GM12878 (cell line): ENCODE measurements around the gene MYCBPAP. TPM values are rescaled to one million over a fixed set of nuclear protein-coding genes. Genes with fewer than 3 reads are reported as not detected.

Experiments used
- ATAC-seq: fragments of 200-7000 bp; cut with Tn5 transposase; 3 replicates; pipeline ENCODE4 v1.9.1; 2020; ENCODE audit warnings: mild to moderate bottlenecking, moderate library complexity
- BruUV-seq: library from RNA; stranded (reverse); fragments of 400-500 nt; replicated peaks from 2 replicates; lab custom pipeline; 2021; lab: Mats Ljungman, UMichigan
- CTCF ChIA-PET: fragments of 300-600 bp; sonication (Branson Sonifier 250); formaldehyde crosslinking; extraction: SDS; loops from one replicate; lab custom pipeline; 2021; ENCODE audit warnings: inconsistent platforms; lab: Yijun Ruan, JAX
- POLR2A ChIA-PET: fragments of 350-600 bp; formaldehyde crosslinking; extraction: SDS; loops from one replicate; lab custom pipeline; 2021; ENCODE audit warnings: inconsistent platforms; lab: Charles Lee
- RAD21 ChIA-PET: fragments of 300-600 bp; sonication (Branson Sonifier 250); formaldehyde crosslinking; loops from one replicate; lab custom pipeline; 2023; ENCODE audit warnings: antibody characterized with exemption; ENCODE audit not compliant: unreplicated experiment; lab: Charles Lee
- SMC1A ChIA-PET: fragments of 300-600 bp; sonication (Branson Sonifier 250); formaldehyde crosslinking; loops from one replicate; lab custom pipeline; 2023; ENCODE audit not compliant: unreplicated experiment, uncharacterized antibody; lab: Charles Lee
- DNase-seq: peaks from one replicate; pipeline ENCODE4 v3.0.0-alpha.2; 2011; ENCODE audit warnings: low read depth, low spot score
- FAIRE-seq: peaks from 3 replicates; lab custom pipeline; 2011; peaks lifted over from hg19 to GRCh38; lab: Jason Lieb, UNC
- H2AFZ ChIP-seq: 2 replicates; pipeline ENCODE4 v1.6.0; 2011; ENCODE audit warnings: low read depth, low read length, control low read depth; ENCODE audit not compliant: control insufficient read depth
- H3K27ac ChIP-seq: 2 replicates; pipeline ENCODE4 v1.5.1; 2011; ENCODE audit warnings: control low read depth; ENCODE audit not compliant: control insufficient read depth, insufficient read depth
- H3K27me3 ChIP-seq, 2 experiments: replicated peaks in 1 of 2; 2 replicates each; pipeline versions ENCODE4 v1.6.0 to v1.6.1; 2011; ENCODE audit warnings: low read length in 1 of 2; ENCODE audit not compliant: control insufficient read depth in 2 of 2, insufficient read depth in 2 of 2
- H3K36me3 ChIP-seq, 2 experiments: 2 replicates each; pipeline ENCODE4 v1.5.1; 2011; ENCODE audit warnings: low read length in 1 of 2; ENCODE audit not compliant: control insufficient read depth in 2 of 2, insufficient read depth in 2 of 2
- H3K4me1 ChIP-seq: 2 replicates; pipeline ENCODE4 v1.6.1; 2011; ENCODE audit warnings: mild to moderate bottlenecking, low read length, moderate library complexity, mixed read lengths; ENCODE audit not compliant: control insufficient read depth, insufficient read depth
- H3K4me2 ChIP-seq: 2 replicates; pipeline ENCODE4 v1.6.0; 2011; ENCODE audit warnings: control low read depth; ENCODE audit not compliant: control insufficient read depth, insufficient read depth
- H3K4me3 ChIP-seq: fragments of 200-600 bp; sonication (generic); 2 replicates; pipeline ENCODE4 v1.5.1; 2016
- H3K79me2 ChIP-seq: 2 replicates; pipeline ENCODE4 v1.6.0; 2011; ENCODE audit warnings: low read length; ENCODE audit not compliant: control insufficient read depth, insufficient read depth
- H3K9ac ChIP-seq: 2 replicates; pipeline ENCODE4 v1.8.0; 2011; ENCODE audit warnings: low read length, control low read depth, mixed read lengths; ENCODE audit not compliant: control insufficient read depth, insufficient read depth
- H3K9me3 ChIP-seq: replicated peaks from 3 replicates; pipeline ENCODE4 v1.5.1; 2011; ENCODE audit warnings: mild to moderate bottlenecking, low read length; ENCODE audit not compliant: control insufficient read depth, insufficient read depth
- H4K20me1 ChIP-seq: 2 replicates; pipeline ENCODE4 v1.6.0; 2011; ENCODE audit not compliant: control insufficient read depth, insufficient read depth
- CEBPB ChIP-seq, 2 experiments: fragments of 150-350 bp in 1 of 2; IDR thresholded peaks; 2 replicates each; pipeline ENCODE4 v1.6.1; 2012 to 2014; ENCODE audit warnings: low read depth in 2 of 2, low read length in 2 of 2, borderline replicate concordance in 1 of 2, inconsistent platforms in 1 of 2
- CHD2 ChIP-seq: IDR thresholded peaks from 2 replicates; pipeline ENCODE4 v1.6.1; 2011; ENCODE audit warnings: low read depth, low read length, improper control_type of control experiment, borderline replicate concordance
- EGR1 ChIP-seq, 2 experiments: IDR thresholded peaks; 1 replicate in 1 of 2; 2 replicates in 1 of 2; pipeline ENCODE4 v1.6.1; 2011 to 2012; ENCODE audit warnings: low read depth in 2 of 2, low read length in 2 of 2, borderline replicate concordance in 1 of 2, mild to moderate bottlenecking in 1 of 2, moderate library complexity in 1 of 2
- ETV6 ChIP-seq, 2 experiments: fragments of 450-650 bp in 1 of 2; IDR thresholded peaks in 1 of 2; conservative IDR thresholded peaks in 1 of 2; 2 replicates each; pipeline ENCODE4 v1.6.1; 2014; ENCODE audit warnings: antibody characterized with exemption in 1 of 2, borderline replicate concordance in 1 of 2, low read depth in 1 of 2, mild to moderate bottlenecking in 1 of 2, moderate library complexity in 1 of 2
- FOXM1 ChIP-seq: IDR thresholded peaks from 2 replicates; pipeline ENCODE4 v1.6.1; 2012; ENCODE audit warnings: low read depth, mild to moderate bottlenecking, inconsistent platforms, low read length, moderate library complexity
- HDAC6 ChIP-seq: fragments of 200-600 bp; sonication (generic); IDR thresholded peaks from one replicate; pipeline ENCODE4 v1.8.0; 2017; ENCODE audit warnings: antibody characterized with exemption; ENCODE audit not compliant: unreplicated experiment
- IKZF1 ChIP-seq: fragments of 450-650 bp; conservative IDR thresholded peaks from 2 replicates; pipeline ENCODE4 v1.6.1; 2017; ENCODE audit warnings: antibody characterized with exemption, mild to moderate bottlenecking
- JUNB ChIP-seq: IDR thresholded peaks from 2 replicates; pipeline ENCODE4 v1.6.1; 2016; ENCODE audit warnings: antibody characterized with exemption, mild to moderate bottlenecking
- MEF2B ChIP-seq: fragments of 450-650 bp; IDR thresholded peaks from 2 replicates; pipeline ENCODE4 v1.6.1; 2018; ENCODE audit warnings: mild to moderate bottlenecking, moderate library complexity; ENCODE audit not compliant: partially characterized antibody, poor library complexity, severe bottlenecking
- MYB ChIP-seq: fragments of 150-350 bp; IDR thresholded peaks from 2 replicates; pipeline ENCODE4 v1.6.1; 2014; ENCODE audit warnings: mild to moderate bottlenecking, low read depth, low read length, borderline replicate concordance
- MYC ChIP-seq: IDR thresholded peaks from 2 replicates; pipeline ENCODE4 v1.6.1; 2011; ENCODE audit warnings: mild to moderate bottlenecking, low read length, moderate library complexity, inconsistent platforms; ENCODE audit not compliant: insufficient read depth, insufficient replicate concordance, insufficient read length, severe bottlenecking
- NBN ChIP-seq: fragments of 450-650 bp; IDR thresholded peaks from 2 replicates; pipeline ENCODE4 v1.6.1; 2016
- NR2C2 ChIP-seq: IDR thresholded peaks from 2 replicates; pipeline ENCODE4 v1.6.1; 2011; ENCODE audit warnings: borderline replicate concordance, low read depth; ENCODE audit not compliant: control insufficient read depth, insufficient read length
- PAX8 ChIP-seq: fragments of 450-650 bp; IDR thresholded peaks from 2 replicates; pipeline ENCODE4 v1.6.1; 2017; ENCODE audit warnings: mild to moderate bottlenecking, moderate library complexity
- RAD21 ChIP-seq: IDR thresholded peaks from 2 replicates; pipeline ENCODE4 v1.6.1; 2011; ENCODE audit warnings: mild to moderate bottlenecking, low read depth, low read length, moderate library complexity; ENCODE audit not compliant: insufficient read depth
- RBBP5 ChIP-seq: fragments of 200-600 bp; sonication (generic); conservative IDR thresholded peaks from 2 replicates; pipeline ENCODE4 v1.6.1; 2016
- SMAD5 ChIP-seq: IDR thresholded peaks from 2 replicates; pipeline ENCODE4 v1.6.1; 2016; ENCODE audit warnings: antibody characterized with exemption, low read depth
- SUPT20H ChIP-seq: IDR thresholded peaks from 2 replicates; pipeline ENCODE4 v1.6.1; 2011; ENCODE audit warnings: low read depth, mild to moderate bottlenecking, low read length, moderate library complexity, borderline replicate concordance; ENCODE audit not compliant: control insufficient read depth
- WGBS: methylation state at CpG from one replicate; pipeline ENCODE4 v1.1.6; 2016; ENCODE audit warnings: low lambda C conversion rate; ENCODE audit not compliant: insufficient replicate concordance, insufficient coverage; ENCODE audit errors: missing lambda C conversion rate; 5-methylcytosine and 5-hydroxymethylcytosine counted together
- in situ Hi-C: fragments of 300-500 bp; cut with MboI; formaldehyde crosslinking; loops from 9 replicates; pipeline ENCODE4 v1.14.3; 2018; ENCODE audit warnings: mixed read lengths
- intact Hi-C: fragments of 100-400 bp; cut with micrococcal nuclease; formaldehyde crosslinking; loops from one replicate; pipeline ENCODE4 v1.14.2; 2022; ENCODE audit not compliant: unreplicated experiment
- polyA plus RNA-seq, 11 experiments: library from polyadenylated mRNA; depleted of rRNA in 4 of 11; unstranded in 6 of 11; stranded (reverse) in 5 of 11; fragments of >200 nt; fragmentation: Nextera tagmentation in 4 of 11; fragmentation: Illumina TruSeq in 1 of 11; extraction: Ambion mirVana in 4 of 11; extraction: Trizol in 1 of 11; gene quantifications; 1 replicate in 1 of 11; 2 replicates in 10 of 11; pipeline versions ENCODE4 v1.2.1 to v1.2.3, GENCODE V29; 2011 to 2016; ENCODE audit warnings: inconsistent platforms in 2 of 11, missing spikeins in 2 of 11, low read depth in 1 of 11
- total RNA-seq, 4 experiments: library from RNA; depleted of rRNA in 3 of 4; stranded (reverse); fragments of >200 nt in 3 of 4; fragmentation: Illumina TruSeq in 1 of 4; extraction: Trizol in 1 of 4; gene quantifications; 2 replicates each; pipeline versions ENCODE4 v1.2.1 to v1.2.3, GENCODE V29; 2013 to 2021
- TF ChIP-seq, protein P1 (sequence below): IDR thresholded peaks from 2 replicates; pipeline ENCODE4 v1.6.1; 2011; ENCODE audit warnings: low read depth, low read length, improper control_type of control experiment, borderline replicate concordance
- TF ChIP-seq, protein P2 (sequence below), 3 experiments: IDR thresholded peaks in 2 of 3; conservative IDR thresholded peaks in 1 of 3; 2 replicates each; pipeline ENCODE4 v1.5.1; 2011; ENCODE audit warnings: low read depth in 3 of 3, low read length in 3 of 3, mild to moderate bottlenecking in 3 of 3, control low read depth in 2 of 3, moderate library complexity in 2 of 3, inconsistent platforms in 1 of 3, mixed read lengths in 1 of 3; ENCODE audit not compliant: control insufficient read depth in 2 of 3, insufficient read depth in 1 of 3; ENCODE audit errors: extremely low read depth in 1 of 3

The MYCBPAP gene
- total and polyA plus RNA-seq, 10 of the 15 experiments (the other 5 are each of a cell fraction or from before 2014, with no cell fraction given): 0.23 to 2.7 (median 1.5) TPM

DNA sequence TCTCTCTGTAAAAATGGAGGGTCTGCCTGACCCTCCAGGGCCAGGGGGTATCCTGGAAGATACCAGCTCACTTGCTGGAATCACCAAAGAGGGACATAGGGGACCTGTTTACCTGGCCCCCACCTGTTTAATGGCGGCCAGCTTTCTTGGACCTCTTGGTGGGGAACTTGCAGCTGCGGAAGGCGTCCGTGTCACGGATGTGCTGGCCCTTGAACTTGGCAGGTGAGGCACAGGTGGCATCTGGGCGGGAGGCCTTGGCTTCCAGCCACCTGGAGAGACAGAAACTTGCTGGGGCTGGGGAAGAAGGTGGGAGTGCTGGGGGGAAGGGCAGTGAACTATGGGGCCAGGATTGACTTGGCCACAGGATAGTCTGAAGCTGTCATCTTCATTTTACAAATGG, 43.1 kb upstream of the MYCBPAP start:
- WGBS: 64% methylated on average over 6 of the region's 6 CpGs
- Histone ChIP-seq H3K79me2 (no peaks in the 10 kb centered on the region), H3K4me2 (no peak overlapping the region), H3K4me1 (no peaks in the 10 kb centered on the region), H3K27me3 (peaks cover 0 to 3% of the 10 kb centered on the region in 2 experiments; a peak in 2 of 4 replicates), H2AFZ (no peak overlapping the region), H3K36me3 (no peaks in the 10 kb centered on the region), H4K20me1 (no peaks in the 10 kb centered on the region), H3K4me3 (no peak overlapping the region), H3K9ac (no peak overlapping the region), H3K27ac (no peak overlapping the region), H3K9me3 (no peaks in the 10 kb centered on the region)
- no TSS peak for BruUV-seq
- in situ Hi-C loops: no loop called here
- ChIA-PET CTCF (interaction anchor here (1.7 kb wide), 1 partner anchor 68 kb away, joined by 4 read pairs; the partner anchor contains the start of gene LRRC59), SMC1A (no interaction called here), RAD21 (no interaction called here), POLR2A (no interaction called here)
- no peak for DNase-seq
- no peak for FAIRE-seq
- no peak for ATAC-seq
- no peak for TF ChIP-seq SMAD5
- no peak for TF ChIP-seq HDAC6
- TF ChIP-seq JUNB: no peak
- no peak for TF ChIP-seq MYC
- TF ChIP-seq MYB: no peak
- TF ChIP-seq EGR1 (IDR thresholded peaks at IDR 0.05; ENCODE audit: borderline replicate concordance in 1 of 2, low read depth in 2 of 2, low read length in 2 of 2): no peak
- TF ChIP-seq NR2C2: no peak
- no peak for TF ChIP-seq IKZF1
- TF ChIP-seq RAD21: no peak
- no peak for TF ChIP-seq NBN
- no peak for TF ChIP-seq FOXM1
- no peak for TF ChIP-seq MEF2B
- no peak for TF ChIP-seq SUPT20H
- TF ChIP-seq, protein P1, sequence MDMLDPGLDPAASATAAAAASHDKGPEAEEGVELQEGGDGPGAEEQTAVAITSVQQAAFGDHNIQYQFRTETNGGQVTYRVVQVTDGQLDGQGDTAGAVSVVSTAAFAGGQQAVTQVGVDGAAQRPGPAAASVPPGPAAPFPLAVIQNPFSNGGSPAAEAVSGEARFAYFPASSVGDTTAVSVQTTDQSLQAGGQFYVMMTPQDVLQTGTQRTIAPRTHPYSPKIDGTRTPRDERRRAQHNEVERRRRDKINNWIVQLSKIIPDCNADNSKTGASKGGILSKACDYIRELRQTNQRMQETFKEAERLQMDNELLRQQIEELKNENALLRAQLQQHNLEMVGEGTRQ: no peak
- TF ChIP-seq PAX8: no peak
- no peak for TF ChIP-seq CHD2
- TF ChIP-seq CEBPB (IDR thresholded peaks at IDR 0.05; ENCODE audit: borderline replicate concordance in 1 of 2, low read depth in 2 of 2, low read length in 2 of 2): no peak
- TF ChIP-seq ETV6 (conservative IDR thresholded peaks at IDR 0.05 in 1 of 2, IDR thresholded peaks at IDR 0.05 in 1 of 2; ENCODE audit: borderline replicate concordance in 1 of 2, low read depth in 1 of 2): no peak
- TF ChIP-seq, protein P2, sequence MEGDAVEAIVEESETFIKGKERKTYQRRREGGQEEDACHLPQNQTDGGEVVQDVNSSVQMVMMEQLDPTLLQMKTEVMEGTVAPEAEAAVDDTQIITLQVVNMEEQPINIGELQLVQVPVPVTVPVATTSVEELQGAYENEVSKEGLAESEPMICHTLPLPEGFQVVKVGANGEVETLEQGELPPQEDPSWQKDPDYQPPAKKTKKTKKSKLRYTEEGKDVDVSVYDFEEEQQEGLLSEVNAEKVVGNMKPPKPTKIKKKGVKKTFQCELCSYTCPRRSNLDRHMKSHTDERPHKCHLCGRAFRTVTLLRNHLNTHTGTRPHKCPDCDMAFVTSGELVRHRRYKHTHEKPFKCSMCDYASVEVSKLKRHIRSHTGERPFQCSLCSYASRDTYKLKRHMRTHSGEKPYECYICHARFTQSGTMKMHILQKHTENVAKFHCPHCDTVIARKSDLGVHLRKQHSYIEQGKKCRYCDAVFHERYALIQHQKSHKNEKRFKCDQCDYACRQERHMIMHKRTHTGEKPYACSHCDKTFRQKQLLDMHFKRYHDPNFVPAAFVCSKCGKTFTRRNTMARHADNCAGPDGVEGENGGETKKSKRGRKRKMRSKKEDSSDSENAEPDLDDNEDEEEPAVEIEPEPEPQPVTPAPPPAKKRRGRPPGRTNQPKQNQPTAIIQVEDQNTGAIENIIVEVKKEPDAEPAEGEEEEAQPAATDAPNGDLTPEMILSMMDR (IDR thresholded peaks at IDR 0.05 in 2 of 3, conservative IDR thresholded peaks at IDR 0.05 in 1 of 3; ENCODE audit: control insufficient read depth in 2 of 3, extremely low read depth in 1 of 3, insufficient read depth in 1 of 3, low read depth in 3 of 3, low read length in 3 of 3): no peak
- TF ChIP-seq RBBP5: no peak
- intact Hi-C loops: no loop called here
